ENCODE results near the gene SLIT3.

DNA sequence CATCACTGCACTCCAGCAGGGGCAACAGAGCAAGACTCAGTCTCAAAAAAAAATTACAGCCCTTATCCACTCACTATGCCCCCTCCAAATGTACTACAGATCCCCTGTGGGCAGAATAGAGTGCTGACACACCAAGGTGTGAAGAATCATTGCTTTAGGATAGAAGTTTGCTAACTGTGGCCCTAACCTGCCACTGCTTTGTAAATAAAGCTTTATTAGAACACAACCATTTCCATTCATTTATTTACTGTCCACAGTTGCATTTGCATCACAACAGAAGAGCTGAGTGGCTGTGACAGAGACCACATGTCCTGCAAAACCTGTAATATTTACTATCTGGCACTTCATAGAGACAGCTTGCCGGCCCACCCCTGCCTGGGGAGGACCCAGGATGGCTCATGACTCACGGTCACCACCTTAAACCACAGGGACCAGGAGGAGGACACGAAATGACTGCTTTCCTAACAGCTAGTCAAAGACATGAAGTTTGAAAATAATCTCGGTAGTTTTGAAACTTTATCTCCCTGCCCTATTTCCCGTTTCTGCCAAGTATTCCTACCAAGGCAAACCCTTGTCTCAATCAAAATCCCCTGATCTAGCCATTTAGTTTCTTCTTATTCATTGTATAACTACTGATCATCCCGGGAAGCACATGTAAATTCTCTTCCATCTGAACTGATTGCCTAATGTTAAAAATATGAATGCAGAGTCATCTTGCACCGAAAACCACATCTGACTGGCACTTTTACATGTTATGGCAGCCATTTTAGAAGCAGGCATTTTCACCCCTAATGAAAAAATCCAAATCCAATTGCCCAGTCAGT is 206.1 kb downstream of the SLIT3 start:
- TF ChIP-seq POLR2A (IDR thresholded peaks at IDR 0.05): no peak
- TF ChIP-seq, protein P1, sequence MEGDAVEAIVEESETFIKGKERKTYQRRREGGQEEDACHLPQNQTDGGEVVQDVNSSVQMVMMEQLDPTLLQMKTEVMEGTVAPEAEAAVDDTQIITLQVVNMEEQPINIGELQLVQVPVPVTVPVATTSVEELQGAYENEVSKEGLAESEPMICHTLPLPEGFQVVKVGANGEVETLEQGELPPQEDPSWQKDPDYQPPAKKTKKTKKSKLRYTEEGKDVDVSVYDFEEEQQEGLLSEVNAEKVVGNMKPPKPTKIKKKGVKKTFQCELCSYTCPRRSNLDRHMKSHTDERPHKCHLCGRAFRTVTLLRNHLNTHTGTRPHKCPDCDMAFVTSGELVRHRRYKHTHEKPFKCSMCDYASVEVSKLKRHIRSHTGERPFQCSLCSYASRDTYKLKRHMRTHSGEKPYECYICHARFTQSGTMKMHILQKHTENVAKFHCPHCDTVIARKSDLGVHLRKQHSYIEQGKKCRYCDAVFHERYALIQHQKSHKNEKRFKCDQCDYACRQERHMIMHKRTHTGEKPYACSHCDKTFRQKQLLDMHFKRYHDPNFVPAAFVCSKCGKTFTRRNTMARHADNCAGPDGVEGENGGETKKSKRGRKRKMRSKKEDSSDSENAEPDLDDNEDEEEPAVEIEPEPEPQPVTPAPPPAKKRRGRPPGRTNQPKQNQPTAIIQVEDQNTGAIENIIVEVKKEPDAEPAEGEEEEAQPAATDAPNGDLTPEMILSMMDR (IDR thresholded peaks at IDR 0.05): no peak
